GM13977 (cell line): ENCODE measurements around the gene ADGRE3.

Source experiments
- DNase-seq: peaks from one replicate; pipeline ENCODE4 v3.0.0; 2012; ENCODE audit warnings: low spot score
- CTCF ChIP-seq: IDR thresholded peaks from 2 replicates; pipeline ENCODE4 v1.5.1; 2012; ENCODE audit warnings: mild to moderate bottlenecking, control low read depth; ENCODE audit not compliant: insufficient read depth; ENCODE audit errors: extremely low read depth, missing control alignments
- in situ Hi-C: fragments of 300-500 bp; cut with MboI; formaldehyde crosslinking; loops from one replicate; pipeline ENCODE4 v1.12.0; 2022; ENCODE audit warnings: low sequenced_read_pairs, low pct_unique_long_range_greater_than_20kb, mixed read lengths, inconsistent platforms; ENCODE audit not compliant: unreplicated experiment

ADGRE3 gene

GRCh38 chr19:14674764-14675163 lies at the start of gene ADGRE3:
Gene ADGRE3, minus strand, starts transcription at chr19:14674844. Its CDS starts 74 bp downstream, at chr19:14674770.
- in situ Hi-C loops, result no loop called here
- TF ChIP-seq CTCF, result no peak
- no peak for DNase-seq

GRCh38 chr19:14722127-14722526 lies 47.5 kb upstream of the ADGRE3 start:
- no peak for TF ChIP-seq CTCF
- DNase-seq, result no peak
- in situ Hi-C loops, result no loop called here

- TF ChIP-seq CTCF, result no peak
- in situ Hi-C loops, result no loop called here
- DNase-seq, result no peak
Observed at GRCh38 chr19:14719162-14719561, 44.5 kb upstream of the ADGRE3 start.

GRCh38 chr19:14718522-14719116 lies 44.0 kb upstream of the ADGRE3 start:
- no peak for TF ChIP-seq CTCF
- no peak for DNase-seq
- in situ Hi-C loops, result no loop called here

GRCh38 chr19:14715841-14716240 lies 41.2 kb upstream of the ADGRE3 start:
- in situ Hi-C loops, result no loop called here

GRCh38 chr19:14704450-14704849 lies 29.8 kb upstream of the ADGRE3 start:
- in situ Hi-C loops, result no loop called here

More at GRCh38 chr19:14715841-14716240, 41.2 kb upstream of the ADGRE3 start:
- no peak for TF ChIP-seq CTCF
- no peak for DNase-seq

More at GRCh38 chr19:14704450-14704849, 29.8 kb upstream of the ADGRE3 start:
- no peak for TF ChIP-seq CTCF
- DNase-seq, result no peak
